Activated T-cell treated with anti-CD3 and anti-CD28 coated beads for 1 hour (primary cell): ENCODE results near the gene TAS2R39.

Experiments used
- DNase-seq: peaks from one replicate; pipeline ENCODE4 v3.0.0-alpha.2; 2020; ENCODE audit warnings: low read depth

Gene TAS2R39

DNA sequence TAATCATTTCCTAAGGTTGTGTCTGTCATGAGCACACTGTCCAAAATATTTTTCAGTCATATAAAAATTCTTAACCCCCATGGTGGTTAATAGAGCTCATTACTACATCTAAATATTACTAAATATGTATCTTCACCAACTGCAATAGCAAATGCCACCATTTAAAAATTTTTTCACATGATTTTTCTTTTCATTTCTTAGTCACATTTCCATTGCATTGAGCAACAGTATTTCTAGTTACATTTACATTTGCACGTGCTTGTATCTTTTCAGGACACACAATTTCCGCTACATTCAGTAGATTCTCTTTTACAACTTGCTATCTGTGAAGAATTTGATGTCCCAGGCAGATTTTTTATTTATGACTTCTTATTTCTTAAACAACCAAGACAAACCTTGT lies 33.5 kb downstream of the TAS2R39 start:
- no peak for DNase-seq

DNA sequence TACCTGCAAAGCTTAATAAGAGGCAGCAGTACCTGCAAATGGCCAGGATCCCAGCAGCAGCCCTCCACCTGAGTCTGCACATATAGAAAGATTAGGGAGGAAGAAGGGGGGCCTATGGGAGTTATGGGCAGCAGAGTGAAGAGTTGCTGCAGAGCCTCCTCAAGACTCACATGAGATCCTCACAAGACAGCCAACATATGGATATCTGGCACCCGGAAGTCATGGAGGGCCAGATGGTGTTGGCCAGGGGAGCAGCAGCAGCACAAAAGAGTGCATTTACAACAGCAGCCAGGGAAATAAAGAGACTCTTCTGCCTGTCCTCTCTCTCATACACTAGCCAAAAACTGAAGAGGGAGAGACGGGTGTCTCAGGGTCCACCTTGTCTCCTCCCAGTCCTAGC lies 34.6 kb downstream of the TAS2R39 start:
- no peak for DNase-seq

DNA sequence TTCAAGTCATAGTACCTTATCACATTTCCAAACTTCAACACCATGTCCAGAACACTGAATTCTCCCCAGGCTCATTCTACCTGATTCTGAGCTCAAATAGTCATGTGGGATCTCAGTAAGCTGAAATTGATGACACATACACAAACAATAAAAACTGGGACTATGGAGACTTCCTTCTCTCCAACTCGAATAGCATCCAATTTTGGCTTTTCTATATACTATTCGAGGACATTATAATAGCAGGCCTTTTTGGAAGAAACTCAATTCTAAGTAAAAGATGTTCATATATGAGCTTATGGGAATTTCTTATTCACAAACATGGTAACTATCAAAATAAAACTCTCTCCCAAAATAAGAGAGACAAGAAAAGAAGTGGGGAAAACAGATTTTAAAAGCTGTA lies 38.1 kb downstream of the TAS2R39 start:
- no peak for DNase-seq

DNA sequence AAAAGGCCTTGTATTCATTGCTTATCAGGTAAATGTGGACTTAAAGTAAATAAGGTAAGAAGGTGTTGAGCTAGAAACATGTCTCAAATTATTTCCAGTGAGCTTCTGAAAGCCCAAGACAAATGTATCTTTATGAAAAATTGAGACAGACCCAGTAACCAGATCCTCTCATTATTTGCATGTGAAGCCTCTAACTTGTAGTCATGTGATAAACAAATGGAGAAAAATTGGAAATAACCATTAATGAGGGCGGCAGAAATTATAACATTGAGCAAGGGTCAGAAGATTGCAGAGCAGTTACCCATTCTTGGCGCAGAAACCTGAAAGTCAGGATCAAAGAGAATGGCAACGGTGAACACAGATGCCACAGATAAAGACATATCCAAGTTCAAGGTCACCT lies 38.5 kb downstream of the TAS2R39 start, which contains the start of gene TAS2R40:
TAS2R40 (plus strand) TSS at position 301 of the 400 bp plus-strand sequence; CDS start at position 343, 42 bp downstream.
- no peak for DNase-seq

DNA sequence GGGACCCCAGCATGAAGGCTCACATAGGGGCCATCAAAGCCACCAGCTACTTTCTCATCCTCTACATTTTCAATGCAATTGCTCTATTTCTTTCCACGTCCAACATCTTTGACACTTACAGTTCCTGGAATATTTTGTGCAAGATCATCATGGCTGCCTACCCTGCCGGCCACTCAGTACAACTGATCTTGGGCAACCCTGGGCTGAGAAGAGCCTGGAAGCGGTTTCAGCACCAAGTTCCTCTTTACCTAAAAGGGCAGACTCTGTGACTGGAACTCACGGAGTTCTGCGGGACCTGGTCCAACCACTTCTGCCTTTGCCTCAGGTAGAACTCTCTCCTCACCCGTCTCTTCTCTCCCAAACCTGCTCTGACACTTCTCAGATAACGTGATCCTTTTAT lies 39.6 kb downstream of the TAS2R39 start:
- DNase-seq: no peak

DNA sequence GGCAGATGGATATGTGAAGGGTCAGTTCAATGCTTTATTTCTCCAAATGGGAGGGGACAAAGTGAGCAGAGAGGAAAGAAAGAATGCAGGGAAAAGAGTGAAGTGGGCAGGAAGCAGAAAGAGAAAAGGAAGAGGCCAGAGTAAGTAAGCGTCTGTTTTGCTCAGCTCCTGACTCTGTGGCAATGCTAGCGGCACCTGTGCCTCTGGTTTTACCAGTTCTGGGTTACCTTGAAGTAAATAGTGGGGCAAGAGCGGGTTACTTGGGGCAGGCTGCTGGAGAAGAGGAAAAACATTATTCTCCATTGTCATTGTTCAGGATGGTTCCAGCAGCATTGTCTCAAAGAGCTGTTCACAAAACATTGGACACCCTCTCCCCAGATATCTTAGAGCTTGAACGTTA lies 40.6 kb downstream of the TAS2R39 start:
- DNase-seq: no peak

DNA sequence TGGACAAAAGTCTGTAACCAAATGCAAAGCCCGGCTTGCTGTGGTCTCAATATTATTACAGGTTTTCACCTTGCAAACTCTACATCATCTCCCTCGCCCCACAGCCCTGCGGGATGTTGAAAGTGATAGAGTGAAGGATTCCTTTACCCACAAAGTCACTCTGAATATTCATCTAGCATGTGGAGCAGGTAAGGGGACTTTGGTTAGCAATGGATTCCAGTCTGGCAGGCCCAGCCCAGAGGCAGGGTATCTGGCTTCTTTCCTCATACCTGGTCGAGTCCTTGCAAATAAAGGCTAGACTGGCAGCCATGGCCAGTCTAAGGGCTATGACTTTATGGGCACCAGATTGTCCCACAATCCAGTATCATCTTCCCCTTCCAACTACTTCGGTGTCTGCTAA lies 41.8 kb downstream of the TAS2R39 start:
- no peak for DNase-seq

DNA sequence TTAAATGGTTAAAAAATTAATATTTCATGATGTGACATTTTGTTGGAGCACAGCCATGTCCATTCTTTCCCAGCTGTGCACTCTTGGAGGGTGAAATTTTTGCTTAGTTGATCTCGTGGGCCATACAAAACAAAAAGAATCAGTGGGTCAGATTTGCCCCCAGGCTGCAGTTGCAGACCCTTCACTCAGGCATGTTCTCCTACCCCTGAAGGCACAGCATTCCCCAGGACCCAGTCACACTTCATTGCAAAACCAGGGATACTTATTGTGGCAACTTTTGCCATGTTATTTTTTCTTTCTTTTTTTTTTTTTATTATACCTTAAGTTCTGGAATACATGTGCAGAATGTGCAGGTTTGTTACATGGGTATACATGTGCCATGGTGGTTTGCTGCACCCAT lies 44.6 kb downstream of the TAS2R39 start:
- no peak for DNase-seq

DNA sequence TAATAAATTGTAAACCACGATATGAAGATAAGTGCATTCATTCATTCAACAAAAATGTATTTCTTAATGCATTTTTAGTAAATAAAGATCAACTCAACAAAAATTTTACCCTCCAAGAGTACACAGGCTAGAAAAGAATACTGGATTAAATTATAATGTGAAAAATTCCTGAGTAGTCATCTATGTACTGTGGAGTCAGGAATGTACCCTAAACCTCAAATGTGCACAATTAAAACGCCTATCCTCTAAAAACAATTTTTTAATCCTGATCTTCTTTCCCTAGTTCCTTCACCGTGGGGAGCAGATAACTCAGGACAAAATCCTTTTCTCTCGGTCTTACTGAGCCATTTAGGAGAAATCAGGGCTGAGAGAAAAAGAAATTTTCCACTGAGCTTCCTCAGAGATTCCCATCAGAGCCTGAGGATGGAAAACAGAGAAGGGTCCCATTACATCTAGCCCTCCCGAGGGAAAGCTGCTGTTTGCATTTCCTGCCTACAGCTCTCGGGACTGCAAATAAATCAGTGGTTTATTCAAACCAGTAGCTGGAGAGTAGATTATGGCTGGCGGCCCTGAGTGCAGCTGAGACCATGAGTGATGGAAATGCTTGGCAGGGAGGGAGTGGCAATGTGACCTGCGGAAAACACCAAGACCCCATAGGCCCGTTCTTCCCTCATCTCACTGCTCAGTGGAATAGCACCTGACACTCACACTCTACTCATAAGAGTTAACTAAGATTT lies 46.0 kb downstream of the TAS2R39 start:
- DNase-seq: no peak

DNA sequence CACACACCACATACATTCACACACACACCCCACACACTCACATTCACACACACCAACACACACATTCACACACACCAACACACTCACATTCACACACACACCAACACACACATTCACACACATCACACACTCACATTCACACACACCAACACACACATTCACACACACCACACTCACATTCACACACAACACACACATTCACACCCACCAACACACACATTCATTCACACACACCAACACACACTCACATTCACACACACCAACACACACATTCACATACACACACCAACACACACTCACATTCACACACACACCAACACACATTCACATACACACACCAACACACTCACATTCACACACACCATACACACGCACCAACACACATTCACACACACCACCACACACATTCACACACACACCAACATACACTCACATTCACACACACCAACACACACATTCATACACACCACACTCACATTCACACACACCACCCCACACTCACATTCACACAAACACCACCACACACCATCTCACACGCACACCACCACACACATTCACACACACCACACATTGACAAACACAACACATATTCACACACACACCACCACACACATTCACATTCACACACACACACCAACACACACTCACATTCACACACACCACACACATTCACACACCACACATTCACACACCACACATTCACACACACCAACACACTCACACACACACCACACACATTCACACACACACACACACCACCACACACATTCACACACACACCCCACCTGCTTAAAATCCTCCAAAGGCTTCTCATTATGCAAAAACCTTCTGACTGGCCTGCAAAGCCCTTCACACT lies 47.6 kb downstream of the TAS2R39 start:
- no peak for DNase-seq
